Upper lobe of left lung (tissue), 4 donors: ENCODE measurements around the gene ACVRL1.

Experiments
- EP300 ChIP-seq, 4 donors: sonication (generic); formaldehyde crosslinking; IDR thresholded peaks; one replicate each; pipeline ENCODE4 v1.5.1; 2017; ENCODE audit warnings: antibody characterized with exemption in 4 of 4, control low read depth in 2 of 4
- TF ChIP-seq, protein P1 (sequence below), 6 experiments: fragments of 450-650 bp in 4 of 6; fragments of 200-600 bp in 2 of 6; sonication (generic) in 2 of 6; IDR thresholded peaks; one replicate each; pipeline ENCODE4 v1.5.1; 2016 to 2019; ENCODE audit warnings: antibody characterized with exemption in 6 of 6

GRCh38 chr12:51954561-51955361 is 47.5 kb downstream of the ACVRL1 start:
- TF ChIP-seq, protein P1, sequence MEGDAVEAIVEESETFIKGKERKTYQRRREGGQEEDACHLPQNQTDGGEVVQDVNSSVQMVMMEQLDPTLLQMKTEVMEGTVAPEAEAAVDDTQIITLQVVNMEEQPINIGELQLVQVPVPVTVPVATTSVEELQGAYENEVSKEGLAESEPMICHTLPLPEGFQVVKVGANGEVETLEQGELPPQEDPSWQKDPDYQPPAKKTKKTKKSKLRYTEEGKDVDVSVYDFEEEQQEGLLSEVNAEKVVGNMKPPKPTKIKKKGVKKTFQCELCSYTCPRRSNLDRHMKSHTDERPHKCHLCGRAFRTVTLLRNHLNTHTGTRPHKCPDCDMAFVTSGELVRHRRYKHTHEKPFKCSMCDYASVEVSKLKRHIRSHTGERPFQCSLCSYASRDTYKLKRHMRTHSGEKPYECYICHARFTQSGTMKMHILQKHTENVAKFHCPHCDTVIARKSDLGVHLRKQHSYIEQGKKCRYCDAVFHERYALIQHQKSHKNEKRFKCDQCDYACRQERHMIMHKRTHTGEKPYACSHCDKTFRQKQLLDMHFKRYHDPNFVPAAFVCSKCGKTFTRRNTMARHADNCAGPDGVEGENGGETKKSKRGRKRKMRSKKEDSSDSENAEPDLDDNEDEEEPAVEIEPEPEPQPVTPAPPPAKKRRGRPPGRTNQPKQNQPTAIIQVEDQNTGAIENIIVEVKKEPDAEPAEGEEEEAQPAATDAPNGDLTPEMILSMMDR (IDR thresholded peaks at IDR 0.05) = no peak
- TF ChIP-seq EP300 (IDR thresholded peaks at IDR 0.05) = no peak
